ENCODE results near the gene SLC2A10.

Gene SLC2A10

GRCh38 chr20:46771195-46771588 lies 61.7 kb downstream of the SLC2A10 start:
- DNase-seq = no peak

- no peak for DNase-seq
Measured at GRCh38 chr20:46772901-46773300, 63.5 kb downstream of the SLC2A10 start.

GRCh38 chr20:46773680-46774079 lies 64.2 kb downstream of the SLC2A10 start:
- DNase-seq = no peak

GRCh38 chr20:46774236-46774635 lies 64.8 kb downstream of the SLC2A10 start:
- peak; percentile 62 for DNase-seq

- DNase-seq = no peak
Measured at GRCh38 chr20:46774943-46775560, 65.6 kb downstream of the SLC2A10 start.

- DNase-seq = no peak
Measured at GRCh38 chr20:46775806-46776205, 66.4 kb downstream of the SLC2A10 start.

GRCh38 chr20:46777331-46777730 lies 67.9 kb downstream of the SLC2A10 start:
- no peak for DNase-seq

GRCh38 chr20:46779831-46780230 lies 70.4 kb downstream of the SLC2A10 start:
- no peak for DNase-seq

- no peak for DNase-seq
Measured at GRCh38 chr20:46784436-46785127, 75.1 kb downstream of the SLC2A10 start.

All from NCI-H774 (cell line).